Stimulated activated CD8-positive, alpha-beta memory T cell treated with anti-CD3 and anti-CD28 coated beads, Interleukin-4, amount 100 ng/mL, for 1 hour (primary cell): ENCODE results near the gene TNNT1.
"Not testable (repeated sequence)": the region's sequence is repeated elsewhere in the genome, so short reads cannot be mapped to it uniquely, and the experiment has no call there.

Source experiments
- DNase-seq, 2 donors: peaks; one replicate each; pipeline ENCODE4 v3.0.0-alpha.2; 2020; ENCODE audit warnings: low read depth in 2 of 2, low spot score in 1 of 2

The TNNT1 gene

DNA sequence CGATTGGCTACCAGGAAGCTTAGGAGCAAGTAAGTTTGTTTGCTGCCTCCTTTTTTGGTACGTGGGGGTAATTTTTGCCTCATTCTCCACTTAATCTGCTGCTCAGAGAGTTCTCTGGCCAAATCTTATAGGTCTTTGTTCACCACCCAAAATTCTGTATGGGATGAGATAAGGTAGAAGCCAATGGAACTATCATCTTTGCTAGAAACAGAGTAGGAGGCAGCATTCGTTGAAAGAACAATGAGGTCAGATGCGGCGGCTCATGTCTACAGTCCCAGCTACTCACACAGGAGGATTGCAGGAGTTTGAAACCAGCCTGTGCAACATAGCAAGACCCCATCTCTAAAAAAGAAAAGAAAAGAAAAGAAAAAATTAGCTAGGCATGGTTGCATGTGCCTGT lies 22.4 kb upstream of the TNNT1 start:
- DNase-seq = no peak

DNA sequence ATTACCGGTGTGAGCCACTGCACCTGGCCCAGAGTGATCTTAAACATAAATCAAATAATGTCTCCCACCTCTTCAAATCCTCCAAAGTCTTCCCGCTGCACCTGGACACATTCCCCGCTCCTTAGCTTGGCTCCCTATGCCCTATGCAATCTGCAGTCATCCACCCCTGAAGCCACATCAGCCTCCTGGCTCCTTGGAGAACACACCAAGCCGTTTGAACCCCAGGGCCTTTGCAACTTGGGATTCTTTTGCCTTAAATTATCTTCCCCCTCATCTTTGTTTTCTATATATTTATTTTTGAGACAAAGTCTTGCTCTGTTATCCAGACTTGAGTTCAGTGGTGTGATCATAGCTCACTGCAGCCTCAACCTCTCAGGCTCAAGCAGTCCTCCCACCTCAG lies 20.1 kb upstream of the TNNT1 start:
- DNase-seq = no peak

DNA sequence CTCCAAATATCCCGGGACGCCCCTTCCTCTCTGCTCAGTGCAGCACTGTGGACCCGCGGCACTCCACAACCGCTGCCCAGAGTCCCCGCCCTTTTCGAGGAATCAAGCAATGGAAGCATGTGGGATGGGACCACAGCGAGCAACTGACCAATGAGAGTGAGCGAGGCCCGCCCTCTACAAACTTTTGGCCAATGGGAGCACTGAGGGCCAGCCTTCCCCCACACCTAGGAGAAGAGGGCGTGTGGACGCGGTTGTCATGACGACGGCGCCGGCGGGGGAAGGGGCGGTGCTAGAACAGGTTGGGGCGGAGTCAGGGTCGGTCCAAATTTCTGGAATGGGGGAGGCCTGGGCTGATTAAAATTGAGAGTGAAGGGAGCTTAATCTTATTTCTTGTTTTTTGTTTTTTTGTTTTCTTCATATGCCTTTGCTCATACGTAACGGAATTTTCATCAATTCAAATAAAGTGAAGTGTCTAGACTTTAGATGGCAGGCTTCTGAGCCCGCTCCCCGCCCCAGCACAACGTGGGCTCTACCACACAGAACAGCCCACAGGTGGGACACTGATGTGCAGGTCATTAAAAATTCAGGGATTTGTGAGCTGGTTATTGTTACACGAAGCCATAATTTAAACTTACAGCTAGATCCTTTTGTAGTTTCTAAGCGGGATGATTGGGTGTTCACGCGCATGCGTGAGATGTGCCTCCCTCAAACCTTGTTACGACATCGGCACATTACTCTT lies 17.7 kb upstream of the TNNT1 start, which contains the start of gene DNAAF3:
Gene DNAAF3, minus strand, starts transcription at position 84 of the 739 bp plus-strand sequence. CDS start 200 bp downstream, outside the sequence.
- peak in 1 of 2 donors; percentile 25 for DNase-seq

DNA sequence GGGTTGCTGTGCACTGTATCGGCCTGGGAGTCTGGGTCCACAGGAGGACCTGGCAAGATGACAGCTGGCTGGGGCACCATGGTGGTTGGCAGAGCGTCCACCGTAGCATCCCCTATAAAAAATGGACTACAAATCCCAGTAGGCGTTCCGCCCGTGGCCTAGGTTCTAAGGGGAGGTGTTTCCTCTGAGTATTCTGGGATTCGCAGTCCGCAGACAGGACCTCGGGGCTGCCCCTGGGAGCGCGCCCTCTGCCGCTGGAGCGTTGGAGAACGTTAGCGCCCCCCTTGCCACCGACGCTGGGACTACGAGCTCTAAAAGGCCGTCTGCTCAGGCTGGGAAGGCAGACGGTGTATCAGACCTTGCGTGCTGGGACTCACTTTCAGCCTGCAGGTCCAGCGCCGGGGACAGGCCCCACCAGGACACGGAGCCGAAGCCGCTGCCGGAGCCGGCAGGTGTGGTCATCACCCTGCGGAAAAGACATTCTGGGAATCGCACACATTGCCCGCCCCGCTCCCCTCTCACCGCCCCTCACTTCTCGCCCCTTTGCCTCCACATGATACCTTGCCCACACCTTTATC lies 17.0 kb upstream of the TNNT1 start:
- no peak for DNase-seq

DNA sequence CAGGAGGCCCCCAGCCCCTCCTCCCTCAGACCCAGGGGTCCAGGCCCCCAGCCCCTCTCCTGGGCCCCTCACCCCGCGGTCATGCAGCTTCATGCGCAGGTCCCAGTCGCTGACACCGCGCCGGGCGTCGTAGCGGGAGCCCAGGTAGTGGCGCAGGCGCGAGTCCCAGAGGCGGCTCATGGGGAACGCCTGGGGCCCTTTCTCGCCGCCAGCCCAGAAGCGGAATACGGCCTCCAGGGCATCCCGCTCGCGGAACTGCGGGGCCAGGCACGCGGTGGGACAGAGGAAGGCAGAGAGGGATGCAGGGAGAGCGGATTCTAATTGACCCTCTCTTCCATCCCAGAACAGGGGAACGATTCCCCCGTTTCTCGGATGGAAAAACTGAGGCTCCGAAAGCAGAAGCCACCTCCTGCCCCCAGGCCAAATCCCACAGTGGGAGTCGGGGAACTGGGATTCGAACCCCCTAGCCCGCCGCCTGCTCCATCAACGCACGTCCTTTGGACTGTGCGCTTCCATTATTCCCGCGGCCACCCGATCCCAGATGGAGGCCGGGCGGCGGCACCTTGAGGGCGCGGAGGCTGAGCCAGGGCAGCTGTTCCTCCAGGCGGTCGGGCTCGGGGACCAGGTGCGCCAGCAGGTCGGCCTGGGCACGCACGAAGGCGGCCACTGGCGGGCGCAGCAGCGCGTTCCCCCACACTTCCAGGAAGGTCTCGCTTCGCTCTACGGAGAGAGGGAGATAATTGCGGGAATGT lies 12.7 kb upstream of the TNNT1 start:
- no peak for DNase-seq

DNA sequence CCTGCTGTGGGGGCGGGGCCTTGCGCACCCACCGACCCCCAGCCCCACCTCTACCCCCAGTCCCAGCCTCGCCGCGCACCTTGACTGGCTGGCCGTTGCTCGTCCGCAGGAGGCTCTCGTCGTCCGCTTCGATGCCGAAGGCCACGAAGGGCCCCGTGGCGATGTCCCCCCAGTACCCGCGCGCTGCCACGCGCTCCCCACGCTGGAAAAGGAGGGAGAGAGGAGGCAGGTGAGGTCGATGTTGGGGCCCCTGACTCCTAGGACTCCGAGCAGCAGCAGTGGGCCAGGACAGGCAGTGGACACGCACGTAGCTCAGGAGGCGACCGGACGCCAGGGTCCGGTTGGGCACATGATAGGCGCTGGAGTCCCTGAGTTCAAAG lies 12.0 kb upstream of the TNNT1 start:
- no peak for DNase-seq

DNA sequence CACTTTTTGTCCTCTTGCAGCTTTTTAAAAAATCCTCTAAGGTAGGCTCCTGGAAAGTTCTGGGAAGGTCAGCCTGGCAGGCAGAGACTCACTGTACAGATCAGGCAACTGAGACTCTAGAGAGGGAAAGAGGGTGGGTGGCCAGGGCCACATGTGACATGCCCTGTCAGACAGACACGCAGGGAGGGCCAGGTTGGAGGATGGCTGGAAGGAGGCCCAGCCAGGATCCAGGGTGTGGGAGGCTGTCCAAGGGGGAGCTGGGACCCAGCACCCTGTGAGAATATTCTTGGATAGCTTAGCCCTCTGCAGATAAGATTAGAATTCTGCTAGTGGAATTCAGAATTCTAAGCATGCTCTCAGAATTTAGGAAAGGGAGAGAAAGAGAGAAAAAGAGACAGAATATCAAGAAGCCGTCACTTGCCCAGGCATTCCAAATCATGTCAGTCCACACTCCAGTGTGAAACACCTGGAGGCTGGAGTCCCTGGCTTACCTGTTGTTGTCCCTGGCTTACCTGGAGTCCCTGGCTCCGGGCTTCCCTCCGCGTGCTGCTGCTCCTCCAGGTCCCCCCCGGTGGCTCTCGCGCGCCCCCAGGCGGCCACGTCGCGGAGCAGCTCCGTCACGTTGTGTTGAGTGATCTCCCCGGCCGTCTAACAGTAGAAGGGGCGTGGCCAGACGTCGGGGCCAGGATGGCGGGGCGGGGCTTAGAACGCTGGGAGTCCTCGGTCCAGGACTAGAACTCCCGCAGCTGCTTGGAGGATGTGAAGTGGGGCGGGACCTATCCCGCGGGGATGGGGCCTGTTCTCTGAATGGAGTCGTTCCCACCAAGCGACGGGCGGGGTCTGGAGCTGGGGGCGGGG lies 11.4 kb upstream of the TNNT1 start:
- DNase-seq = peak; percentile 53 to 71

DNA sequence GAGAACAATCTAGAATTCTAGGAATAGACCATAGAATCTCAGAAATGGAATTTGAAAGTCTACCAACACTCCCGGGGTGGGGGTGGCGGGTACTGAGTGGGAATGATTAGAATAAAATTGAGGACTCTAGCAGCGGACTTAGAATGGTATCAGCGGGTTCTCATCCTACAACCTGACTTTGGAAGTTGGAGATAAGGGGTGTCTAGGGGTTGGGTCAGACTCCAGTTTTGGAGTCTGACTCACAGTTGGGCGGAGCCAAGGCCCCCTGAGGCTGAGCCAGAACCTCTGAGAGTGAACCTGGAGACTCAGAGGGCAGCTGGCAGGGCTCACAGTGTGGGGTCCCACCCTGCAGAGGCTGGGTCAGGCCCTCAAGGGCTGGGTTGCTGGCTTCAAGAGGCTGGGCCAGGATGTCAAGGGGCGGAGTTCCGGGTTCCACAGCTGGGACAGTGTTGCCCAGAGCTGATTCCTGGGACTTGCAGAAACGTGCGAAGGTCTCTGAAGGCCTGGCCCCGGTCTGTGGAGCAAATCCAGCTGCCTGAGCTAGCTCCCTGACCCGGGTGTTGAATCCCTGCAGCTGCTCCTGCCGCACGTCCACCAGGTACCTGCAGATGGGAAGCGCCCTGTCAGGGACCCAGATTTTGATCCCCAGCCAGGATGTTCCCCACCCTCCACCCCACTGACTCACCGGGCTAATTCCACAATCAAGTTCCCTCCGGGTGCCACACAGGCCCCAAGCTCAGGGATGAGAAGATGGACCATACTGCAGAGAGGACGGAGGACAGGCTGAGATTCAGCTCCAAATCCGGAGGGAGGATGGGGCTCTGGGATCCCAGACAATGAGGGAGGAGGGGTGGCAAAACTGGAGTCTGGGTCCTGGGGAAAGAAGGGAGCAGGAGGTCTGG lies 10.1 kb upstream of the TNNT1 start:
- DNase-seq = no peak

DNA sequence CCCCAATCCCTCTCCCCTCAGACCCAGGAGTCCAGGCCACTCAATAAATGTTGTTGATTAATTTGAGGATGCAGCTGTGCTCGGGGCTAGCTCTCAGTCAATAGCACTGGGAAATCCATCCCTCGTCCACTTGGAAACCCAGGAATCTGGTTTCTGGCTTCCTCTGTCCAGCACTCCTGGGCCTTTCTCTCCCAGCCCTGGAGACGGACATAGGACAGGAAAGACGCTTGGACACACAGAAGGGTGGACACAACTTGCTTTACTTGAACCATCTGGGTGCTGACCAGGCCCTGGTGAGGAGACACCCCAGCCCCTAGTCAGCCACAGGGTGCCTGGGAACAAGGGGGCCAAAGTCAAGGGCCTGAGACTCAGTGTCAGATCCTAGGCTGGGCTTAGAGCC lies 9.4 kb upstream of the TNNT1 start:
- no peak for DNase-seq

DNA sequence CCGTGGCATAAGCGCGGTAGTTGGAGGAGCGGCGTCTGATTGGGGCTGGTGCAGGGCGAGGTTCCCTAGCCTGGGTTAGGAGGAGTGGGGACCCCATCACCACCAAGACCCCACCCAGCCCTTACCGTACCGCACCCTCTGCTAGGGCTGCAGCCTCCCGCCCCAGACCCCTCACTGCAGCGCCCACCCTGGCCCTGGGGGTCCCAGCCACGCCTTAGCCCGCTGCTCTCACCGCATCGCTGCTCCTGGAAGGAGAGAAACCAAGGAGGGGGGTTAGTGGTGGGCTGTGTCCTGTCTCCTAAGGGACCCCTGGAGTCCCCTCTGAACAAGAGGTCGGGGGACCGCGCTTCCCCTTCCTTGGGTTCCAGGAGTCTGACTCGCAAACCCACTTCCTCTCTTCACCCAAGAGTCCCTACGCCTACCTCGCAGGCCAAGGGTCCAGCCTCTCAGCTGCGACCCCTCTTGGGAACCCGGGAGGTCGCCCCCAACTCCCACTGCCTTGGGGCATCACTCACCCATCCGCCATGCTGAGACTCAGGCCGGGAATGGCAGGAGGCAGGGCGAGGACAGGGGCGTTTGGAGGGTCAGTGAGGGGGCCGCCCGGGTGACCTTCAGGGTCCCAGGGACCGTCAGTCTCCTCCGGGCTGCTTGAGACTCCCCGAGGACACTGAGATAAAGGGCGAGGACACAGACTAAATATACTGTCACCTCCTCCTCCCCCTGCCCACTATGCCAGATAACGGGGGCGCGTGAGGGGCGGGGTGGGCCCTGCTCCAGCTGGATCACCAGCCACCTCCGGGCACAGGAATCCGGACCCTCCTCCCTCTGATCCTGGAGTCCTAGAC lies 8.3 kb upstream of the TNNT1 start, which contains the start of gene TNNI3:
Gene TNNI3, minus strand, starts transcription at position 669 of the 845 bp plus-strand sequence. Its CDS starts 143 bp downstream, at position 526.
- DNase-seq = no peak

DNA sequence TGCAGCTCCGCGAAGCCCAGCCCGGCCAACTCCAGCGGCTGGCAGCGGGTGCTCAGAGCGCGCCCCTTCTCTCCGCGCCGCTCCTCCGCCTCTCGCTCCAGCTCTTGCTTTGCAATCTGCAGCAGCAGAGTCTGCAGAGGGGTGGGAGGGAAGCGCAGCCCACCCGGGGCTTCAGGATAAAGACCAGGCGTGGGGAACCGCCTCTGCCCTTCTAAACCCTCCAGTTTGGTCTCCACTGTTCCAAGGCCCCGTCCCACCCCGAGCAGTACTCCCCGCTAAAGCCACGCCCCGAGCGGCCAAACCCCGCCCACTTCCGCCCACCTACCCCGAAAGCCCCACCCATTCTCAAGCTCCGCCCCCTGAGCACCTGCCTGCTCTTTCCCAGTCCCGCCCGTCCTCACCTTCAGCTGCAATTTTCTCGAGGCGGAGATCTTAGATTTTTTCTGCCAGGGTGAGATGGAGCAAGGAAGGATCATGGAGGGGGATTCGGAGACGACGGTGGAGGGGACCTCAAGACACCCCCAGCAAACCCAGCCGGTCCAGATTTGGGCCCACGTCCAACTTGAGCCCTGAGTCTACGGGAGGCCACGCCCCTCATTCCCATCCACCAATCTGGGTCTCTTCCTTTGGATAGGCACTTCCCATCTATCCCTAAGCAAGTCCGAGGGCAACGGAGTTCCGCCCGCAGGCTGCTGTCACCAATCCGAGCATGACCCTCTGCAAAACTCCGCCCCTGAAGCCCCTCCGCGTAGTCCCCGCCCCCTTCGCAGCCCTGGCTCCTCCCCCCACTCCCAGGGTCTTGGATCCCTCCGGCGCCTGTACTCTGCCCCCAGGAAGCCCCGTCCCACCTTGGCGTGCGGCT lies 7.4 kb upstream of the TNNT1 start:
- no peak for DNase-seq

DNA sequence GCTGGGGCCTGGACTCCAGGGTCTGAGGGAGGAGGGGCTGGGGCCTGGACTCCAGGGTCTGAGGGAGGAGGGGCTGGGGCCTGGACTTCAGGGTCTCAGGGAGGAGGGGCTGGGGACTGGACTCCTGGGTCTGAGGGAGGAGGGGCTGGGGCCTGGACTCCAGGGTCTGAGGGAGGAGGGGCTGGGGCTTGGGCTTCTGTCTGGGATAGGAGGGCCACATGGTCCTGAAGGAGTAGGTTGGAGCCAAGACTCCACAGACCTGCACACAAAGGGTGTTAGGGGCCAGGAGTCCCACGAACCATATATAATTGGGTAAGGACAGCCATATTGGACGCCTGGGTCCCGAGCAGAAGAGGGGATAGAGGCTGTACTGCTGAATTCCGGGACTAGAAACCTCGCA lies 6.8 kb upstream of the TNNT1 start:
- not testable (repeated sequence) for DNase-seq

DNA sequence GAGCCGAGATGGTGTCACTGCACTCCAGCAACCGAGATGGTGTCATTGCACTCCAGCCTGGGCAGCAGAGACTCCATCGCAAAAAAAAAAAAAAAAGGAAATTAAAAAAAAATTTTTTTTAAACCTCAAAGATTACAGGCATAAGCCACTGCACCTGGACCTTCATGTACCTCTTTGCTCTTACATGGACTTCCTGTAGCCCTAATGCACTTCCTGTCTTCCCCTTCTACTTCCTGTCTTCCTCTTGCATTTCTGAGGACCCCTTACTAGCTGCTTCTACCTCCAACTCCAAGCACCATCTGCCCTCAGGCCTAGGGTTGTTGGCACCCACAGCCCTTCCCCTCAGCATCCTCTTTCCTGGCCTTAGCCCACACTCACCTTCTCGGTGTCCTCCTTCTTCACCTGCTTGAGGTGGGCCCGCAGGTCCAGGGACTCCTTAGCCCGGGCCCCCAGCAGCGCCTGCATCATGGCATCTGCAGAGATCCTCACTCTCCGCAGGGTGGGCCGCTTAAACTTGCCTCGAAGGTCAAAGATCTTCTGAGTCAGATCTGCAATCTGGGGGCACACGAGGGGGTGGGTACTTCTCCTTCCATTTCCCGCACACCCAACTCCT lies 4.8 kb upstream of the TNNT1 start:
- no peak for DNase-seq

DNA sequence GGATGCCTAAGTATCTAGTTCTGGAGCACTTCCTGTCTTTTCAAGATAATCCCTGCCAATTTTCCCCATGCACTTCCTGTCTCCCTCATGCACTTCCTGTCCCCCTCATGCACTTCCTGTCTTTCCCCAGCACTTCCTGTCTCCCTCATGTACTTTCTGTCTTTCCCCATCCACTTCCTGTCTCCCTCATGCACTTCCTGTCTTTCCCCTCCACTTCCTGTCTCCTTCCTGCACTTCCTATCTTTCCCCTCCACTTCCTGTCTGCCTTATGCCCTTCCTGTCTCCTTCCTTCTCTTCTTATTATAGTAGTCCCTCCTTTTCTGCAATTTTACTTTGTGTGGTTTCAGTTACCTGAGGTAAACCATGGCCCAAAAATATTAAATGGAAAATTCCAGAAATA lies 3.0 kb upstream of the TNNT1 start:
- DNase-seq = no peak

DNA sequence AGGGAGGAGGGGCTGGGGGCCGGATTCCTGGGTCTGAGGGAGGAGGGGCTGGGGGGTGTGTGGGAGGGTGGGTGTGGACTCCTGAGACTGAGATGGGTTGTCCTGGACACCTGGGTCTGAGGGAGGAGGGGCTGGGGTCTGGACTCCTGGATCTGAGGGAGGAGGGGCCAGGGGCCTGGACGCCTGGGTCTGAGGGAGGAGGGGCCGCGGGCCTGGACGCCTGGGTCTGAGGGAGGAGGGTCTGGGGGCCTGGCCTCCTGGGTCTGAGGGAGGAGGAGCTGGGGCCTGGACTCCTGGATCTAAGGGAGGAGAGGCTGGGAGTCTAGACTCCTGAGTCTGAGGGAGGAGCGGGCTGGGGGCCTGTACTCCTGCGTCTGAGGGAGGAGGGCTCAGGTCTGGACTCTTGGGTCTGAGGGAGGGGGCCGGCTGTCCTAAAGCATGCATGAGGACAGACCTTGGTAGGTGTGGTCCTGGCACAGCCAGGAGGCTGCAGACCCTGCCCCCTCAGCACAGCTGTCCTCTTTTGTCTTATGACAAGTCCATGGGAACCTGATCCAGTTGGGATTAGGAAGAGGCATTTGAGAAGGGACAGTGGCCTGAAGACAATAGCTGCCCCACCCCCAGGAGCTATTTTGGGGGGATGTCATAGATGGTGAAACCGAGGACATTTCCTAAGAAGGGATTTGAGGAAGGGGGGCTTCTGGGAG lies 1.3 kb downstream of the TNNT1 start:
- DNase-seq = no peak

DNA sequence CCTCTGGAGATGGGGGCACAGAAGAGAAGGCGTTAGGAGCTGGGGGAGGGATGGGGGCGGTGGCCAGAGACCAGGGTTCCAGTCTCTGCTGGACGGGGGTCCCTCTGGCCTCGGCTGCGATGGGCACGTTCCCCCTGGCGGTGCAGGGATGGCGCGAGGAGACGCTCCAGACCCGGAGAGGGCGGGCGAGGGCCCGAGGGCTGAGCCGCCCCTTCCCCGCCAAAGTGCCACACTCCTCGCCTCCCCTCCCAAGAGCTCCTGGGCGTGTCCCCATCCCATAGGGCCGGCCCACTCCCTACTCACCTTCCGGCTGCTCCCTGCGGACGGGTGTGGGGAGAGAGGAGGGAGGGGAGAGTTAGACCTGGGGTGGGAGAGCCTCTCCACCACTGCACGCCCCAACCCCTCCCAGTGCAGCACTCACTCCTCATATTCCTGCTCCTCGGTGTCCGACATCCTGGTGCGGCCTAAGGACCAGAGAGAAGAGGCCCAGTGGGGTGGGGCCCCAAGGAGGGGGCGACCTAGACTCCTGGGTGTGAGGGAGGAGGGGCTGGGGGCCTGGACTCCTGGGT lies 2.2 kb downstream of the TNNT1 start:
- DNase-seq = no peak
